ENCODE results near the gene EMILIN2.
A peak's percentile ranks its signal among the peaks of the same experiment; 100 is the strongest.

- TF ChIP-seq CTCF (IDR thresholded peaks at IDR 0.05): peak in 1 of 6 experiments; percentile 30
- peak; percentile 52 to 85 for TF ChIP-seq POLR2AphosphoS5 (IDR thresholded peaks at IDR 0.05)
- peak in 1 of 4 donors; percentile 15 for TF ChIP-seq EP300 (IDR thresholded peaks at IDR 0.05)
Observed at GRCh38 chr18:2857491-2858131, 10.8 kb downstream of the EMILIN2 start.
